HG03378 (cell line): ENCODE data around the gene METTL27.
"Not testable (repeated sequence)": the region's sequence is repeated elsewhere in the genome, so short reads cannot be mapped to it uniquely, and the experiment has no call there.

ENCODE experiments used
- ATAC-seq: cut with Tn5 transposase; IDR thresholded peaks from one replicate; pipeline ENCODE4 v1.9.1; 2021; ENCODE audit warnings: mild to moderate bottlenecking, moderate library complexity; ENCODE audit not compliant: unreplicated experiment

METTL27 gene

DNA sequence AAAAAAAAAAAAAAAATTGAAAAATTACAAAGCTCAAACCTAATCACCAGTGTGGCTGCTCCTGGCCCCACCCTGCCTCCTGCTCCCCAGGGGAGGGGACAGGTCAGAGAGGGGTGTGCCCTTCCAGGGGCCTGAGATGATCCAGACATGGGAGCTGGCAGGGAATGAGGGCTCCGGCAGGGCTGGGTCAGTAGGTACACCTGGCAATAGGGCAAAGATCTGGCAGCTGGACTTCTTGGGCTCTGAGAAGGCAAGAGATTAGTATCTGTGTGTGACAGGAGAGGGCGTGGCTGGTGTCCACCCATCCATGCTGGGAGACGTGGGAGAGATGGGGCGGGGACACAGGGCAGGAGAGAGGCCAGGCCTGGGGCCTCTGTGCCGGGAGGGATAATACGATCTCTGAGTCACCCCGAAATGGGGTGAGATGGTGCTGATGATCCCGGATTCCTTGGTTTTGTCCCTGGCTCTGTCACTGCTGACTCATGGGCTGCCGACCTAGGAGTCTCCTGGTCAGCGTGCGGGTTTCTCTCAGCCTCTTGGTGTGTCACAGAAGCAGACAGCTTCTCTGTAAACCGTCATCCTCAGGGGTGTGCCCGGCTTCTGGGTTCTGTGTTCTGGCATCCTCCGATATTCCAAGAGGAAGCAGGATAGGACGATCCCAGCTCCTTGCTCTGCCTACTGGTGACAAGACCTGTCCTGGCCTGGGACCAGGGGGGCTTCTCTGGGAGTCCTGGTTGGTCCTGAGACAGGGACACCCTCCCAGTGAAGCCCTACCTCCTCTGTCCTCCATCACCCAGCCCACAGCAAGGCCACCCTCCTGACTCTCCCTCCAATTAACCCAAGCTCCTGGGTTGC is 19.8 kb downstream of the METTL27 start:
- ATAC-seq: no peak

DNA sequence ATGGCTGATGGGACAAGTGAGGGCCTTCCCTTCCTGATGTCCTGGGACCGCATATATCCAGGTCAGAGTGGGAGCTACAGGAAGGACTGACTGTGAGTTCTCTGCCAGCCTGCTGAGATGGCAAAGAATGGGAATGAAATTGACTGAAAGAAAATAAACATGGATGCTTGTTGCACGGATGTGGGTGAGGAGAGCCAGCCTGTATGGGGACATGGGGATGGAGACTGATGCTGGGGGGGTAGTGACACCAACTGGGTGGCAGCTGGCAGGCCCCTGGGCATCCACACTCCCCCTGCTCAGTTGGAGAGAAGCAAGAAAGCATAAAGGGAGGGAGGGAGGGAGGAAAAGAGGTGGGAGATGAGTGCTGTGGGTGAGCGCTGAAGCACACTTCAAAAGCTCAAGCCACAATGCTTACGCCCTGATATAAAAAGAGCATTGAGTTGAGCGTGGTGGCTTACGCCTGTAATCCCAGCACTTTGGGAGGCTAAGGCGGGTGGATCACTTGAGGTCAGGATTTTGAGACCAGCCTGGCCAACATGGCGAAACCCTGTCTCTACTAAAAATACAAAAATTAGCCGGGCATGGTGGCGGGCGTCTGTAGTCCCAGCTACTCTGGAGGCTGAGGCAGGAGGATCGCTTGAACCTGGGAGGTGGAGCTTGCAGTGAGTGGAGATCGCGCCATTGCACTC is 20.6 kb downstream of the METTL27 start:
- not testable (repeated sequence) for ATAC-seq

DNA sequence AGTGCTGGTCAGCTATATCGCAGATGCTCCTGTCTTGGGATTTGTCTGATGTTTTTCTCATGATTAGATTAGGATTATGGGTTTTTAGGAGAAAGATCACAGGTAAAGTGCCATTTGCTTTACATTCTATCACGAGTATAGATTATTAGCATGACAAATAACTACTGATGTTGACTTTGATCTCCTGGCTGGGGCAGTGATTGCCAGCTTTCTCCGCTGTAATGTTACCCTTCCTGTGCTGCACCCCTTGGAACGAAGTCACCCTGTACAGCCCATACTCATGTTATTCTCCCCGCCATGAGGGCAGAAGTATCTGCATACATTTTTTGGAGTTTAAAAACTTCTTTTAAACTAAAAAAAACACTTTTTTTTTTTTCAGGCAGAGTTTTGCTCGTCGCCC is 22.3 kb downstream of the METTL27 start:
- ATAC-seq: no peak

DNA sequence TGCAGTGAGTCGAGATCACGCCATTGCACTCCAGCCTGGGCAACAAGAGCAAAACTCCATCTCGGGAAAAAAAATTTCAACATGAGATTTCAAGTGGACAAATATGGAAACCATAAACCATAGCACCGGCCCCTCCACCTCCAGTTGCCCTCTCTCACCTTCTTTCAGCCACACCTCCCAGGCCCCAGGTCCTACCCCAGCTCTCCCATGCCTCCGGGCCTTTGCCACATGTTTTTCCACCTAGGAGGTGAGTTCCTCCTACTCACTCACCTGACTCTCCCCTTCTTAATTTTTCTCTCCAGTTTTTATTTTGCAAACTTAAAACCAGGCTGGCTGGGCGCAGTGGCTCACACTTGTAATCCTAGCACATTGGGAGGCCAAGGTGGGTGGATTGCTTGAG is 25.2 kb downstream of the METTL27 start:
- no peak for ATAC-seq

DNA sequence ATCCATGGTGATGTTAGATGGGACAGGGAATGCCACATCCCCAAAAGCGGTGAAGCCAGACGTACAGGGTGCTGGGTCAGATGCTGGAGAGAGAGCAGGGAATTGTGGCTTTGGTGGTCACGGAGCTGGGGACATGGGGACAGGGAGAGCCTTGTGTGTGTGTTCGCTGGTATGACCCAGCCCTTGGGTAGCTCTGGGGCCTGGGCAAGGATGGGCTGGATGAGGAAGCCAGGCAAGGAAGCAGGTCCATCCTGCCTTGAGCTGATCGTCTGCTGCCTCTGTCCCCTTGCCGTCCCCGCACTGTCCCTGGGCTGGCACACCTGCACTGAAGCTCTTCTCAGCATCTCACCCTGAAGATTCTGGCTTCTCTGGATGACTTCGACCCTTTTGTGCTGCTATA is 26.9 kb downstream of the METTL27 start:
- ATAC-seq: no peak

DNA sequence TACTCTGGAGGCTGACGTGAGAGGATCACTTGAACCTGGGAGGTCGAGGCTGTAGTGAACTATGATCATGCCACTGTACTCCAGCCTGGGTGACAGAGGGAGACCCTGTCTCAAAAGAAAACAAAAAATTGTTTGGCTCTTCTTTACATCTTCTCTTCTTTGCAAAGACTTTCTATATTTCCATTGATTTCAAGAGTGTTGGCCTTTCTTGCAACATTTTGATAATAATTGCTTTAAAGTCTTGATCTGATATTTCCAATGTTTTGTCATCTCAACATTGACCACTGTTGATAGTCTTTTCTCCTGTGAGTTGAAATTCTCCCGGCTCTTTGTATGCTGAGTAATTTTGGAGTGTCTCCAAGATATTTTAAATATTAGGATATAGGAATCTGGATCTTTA is 29.3 kb downstream of the METTL27 start:
- ATAC-seq: no peak

DNA sequence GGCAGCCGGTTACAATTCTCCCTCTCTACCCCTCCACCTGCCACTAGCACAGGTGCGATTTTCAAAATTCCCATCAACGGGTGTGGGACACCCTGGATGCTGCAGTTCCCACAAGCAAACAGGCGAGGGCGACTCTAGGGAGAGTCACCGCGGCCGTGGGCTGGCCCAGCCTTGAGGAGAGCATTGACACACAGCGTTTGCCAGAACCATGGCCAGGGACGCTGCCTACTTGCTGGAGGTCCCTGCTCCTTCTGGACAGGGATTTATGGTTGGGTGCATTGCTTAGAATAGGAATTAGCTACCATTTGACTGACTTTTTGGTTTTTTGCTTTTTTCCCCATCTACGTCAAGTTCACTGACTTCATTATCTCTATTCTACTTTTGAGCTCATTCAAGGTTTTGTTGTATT is 30.6 kb downstream of the METTL27 start:
- no peak for ATAC-seq

DNA sequence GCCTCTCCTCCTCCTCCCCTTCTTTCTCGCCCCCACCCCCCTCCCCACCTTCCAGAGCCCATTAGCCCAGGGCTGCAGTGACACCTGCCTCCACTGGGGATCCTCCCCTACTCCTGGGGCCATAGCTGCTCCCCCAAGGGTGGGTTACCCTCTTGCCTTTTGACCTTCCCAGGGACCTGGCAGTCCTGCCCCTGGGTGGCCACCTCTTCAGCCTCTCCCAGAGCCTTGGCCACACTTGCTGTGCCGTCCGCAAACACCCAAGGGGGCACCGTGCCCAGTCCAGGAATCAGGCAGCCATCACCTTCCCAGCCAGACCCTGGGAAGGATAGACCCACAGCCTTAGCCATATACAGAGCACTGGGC is 31.3 kb downstream of the METTL27 start:
- no peak for ATAC-seq

DNA sequence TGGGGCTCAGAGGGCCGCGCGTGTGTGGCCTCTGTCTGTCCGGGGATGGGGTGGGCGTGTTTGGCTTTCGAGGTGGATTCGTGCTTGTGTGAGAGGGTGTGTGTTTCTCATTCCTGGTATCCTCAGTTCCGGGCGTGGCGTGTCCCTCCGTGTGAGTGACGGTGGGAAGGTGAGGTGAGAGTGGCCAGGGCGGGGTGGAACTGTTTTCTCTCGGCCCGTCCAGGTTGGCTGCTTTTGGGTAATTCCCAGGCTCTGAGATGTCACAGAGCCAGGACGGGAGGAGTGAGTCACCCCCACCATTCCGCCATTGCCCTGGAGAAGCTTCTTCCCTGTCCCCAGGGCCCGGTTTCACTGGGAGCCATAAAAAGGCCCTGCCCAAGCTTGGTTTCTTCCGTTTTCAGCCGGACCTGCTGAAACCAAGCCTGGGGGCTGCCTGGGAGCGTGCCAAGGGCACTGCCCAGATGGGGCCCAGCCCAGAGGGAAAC is 32.8 kb downstream of the METTL27 start:
- ATAC-seq: no peak

DNA sequence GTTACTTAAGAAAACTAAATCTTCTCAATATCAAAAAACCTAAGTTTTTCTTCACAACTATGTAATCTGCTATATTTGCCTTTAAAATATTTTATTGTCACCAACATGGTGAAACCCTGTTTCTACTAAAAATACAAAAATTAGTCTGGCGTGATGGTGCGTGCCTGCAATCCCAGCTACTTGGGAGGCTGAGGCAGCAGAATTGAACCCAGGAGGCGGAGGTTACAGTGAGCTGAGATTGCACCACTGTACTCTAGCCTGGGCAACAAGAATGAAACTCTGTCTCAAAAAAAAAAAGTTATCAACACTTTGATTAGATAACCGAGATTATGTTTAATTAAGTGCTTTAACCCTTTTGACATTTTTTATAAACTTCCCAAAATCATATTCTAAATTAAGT is 39.9 kb downstream of the METTL27 start:
- ATAC-seq: no peak

DNA sequence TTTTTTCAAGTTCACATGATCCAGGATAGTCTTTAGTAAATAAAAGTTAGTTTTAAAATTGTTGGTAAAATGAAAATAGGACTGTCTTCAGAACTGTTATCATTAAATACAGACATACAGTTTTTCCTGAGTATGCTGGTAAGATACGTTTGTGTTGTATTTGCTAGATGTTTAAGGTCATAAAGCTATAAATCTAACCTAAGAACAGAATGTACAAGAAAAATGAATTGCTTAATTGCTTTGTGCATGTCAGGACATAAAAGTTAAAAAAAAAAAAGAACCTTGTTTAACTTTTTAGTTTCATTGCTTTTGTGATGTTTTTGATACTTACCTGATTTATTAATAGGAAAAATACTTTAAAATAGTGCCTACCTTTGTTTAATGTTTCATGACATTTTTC is 40.7 kb downstream of the METTL27 start:
- ATAC-seq: no peak

DNA sequence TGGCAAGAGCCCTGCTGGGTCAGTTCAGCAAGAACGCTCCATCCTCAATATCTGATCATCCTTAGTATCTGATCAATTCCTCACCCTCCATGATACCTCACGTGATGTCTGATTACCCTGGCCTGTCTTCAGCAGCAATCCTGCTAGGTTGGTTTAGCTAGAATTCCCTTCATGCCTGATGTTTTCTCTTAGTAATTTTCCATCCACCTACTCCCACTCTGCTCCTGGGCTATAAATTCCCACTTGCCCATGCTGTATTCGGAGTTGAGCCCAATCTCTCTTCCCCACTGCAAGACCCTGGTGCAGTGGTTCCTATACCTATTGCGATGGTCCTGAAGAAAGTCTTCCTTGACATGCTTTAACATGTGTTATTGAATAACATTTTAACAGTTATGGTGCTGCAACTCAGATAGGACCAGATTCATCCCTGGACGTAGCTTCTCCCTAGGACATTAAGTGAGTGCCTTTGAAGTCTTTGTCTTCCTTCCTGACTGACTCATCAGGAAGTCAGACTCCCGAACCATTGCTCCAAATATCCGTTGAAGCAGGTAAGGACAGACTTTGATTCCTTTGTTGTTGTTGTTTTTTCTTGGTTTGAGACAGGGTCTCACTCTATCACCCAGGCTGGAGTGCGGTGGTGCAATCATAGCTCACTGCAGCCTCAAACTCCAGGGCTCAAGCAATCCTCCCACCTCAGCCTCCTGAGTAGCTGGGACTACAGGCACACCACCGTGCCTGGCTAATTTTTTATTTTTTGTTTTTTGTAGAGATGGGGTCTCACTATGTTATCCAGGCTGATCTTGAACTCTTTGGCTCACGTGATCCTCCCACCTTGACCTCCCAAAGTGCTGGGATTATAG is 42.8 kb downstream of the METTL27 start:
- no peak for ATAC-seq

DNA sequence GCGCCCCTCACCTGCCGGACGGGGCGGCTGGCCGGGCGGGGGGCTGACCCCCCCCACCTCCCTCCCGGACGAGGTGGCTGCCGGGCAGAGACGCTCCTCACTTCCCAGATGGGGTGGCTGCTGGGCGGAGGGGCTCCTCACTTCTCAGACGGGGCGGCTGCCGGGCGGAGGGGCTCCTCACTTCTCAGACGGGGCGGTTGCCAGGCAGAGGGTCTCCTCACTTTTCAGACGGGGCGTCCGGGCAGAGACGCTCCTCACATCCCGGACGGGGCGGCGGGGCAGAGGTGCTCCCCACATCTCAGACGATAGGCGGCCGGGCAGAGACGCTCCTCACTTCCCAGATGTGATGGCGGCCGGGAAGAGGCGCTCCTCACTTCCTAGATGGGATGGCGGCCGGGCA is 45.1 kb downstream of the METTL27 start:
- ATAC-seq: not testable (repeated sequence)

DNA sequence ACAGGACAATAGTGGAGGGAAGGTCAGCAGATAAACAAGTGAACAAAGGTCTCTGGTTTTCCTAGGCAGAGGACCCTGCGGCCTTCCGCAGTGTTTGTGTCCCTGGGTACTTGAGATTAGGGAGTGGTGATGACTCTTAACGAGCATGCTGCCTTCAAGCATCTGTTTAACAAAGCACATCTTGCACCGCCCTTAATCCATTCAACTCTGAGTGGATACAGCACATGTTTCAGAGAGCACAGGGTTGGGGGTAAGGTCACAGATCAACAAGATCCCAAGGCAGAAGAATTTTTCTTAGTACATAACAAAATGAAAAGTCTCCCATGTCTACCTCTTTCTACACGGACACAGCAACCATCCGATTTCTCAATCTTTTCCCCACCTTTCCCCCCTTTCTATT is 45.7 kb downstream of the METTL27 start:
- ATAC-seq: not testable (repeated sequence)

DNA sequence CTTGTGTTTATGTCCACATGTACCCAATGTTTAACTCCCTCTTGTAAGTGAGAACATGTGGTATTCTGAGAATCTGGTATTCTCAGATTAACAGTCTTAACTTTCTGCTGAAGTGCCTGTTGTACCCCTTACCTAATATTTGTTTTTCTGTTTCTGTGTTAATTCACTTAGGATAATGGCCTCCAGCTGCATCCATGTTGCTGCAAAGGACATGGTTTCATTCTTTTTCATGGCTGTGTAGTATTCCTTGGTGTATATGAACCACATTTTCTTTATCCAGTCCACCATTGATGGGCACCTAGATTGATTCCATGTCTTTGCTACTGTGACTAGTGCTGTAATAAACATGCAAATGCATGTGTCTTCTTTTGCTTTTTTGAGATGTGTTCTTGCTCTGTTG is 47.1 kb downstream of the METTL27 start:
- ATAC-seq: not testable (repeated sequence)

DNA sequence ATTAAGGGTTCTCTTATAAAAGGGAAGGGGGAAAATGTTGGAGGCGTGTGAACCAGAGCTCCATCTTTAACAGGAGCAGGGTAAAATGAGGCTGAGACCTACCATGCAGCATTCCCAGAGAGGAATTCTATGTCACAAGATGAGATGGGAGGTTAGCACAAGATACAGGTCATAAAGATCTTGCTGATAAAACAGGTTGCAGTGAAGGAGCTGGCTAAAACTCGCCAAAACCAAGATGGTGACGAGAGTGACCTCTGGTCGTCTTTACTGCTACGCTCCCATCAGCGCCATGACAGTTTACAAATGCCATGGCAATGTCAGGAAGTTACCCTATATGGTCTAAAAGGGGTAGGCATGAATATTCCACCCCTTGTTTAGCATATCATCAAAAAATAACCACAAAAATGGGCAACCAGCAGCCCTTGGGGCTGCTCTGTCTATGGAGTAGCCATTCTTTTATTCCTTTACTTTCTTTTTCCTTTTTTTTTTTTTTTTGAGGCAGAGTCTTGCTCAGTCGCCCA is 51.1 kb downstream of the METTL27 start:
- ATAC-seq: not testable (repeated sequence)

DNA sequence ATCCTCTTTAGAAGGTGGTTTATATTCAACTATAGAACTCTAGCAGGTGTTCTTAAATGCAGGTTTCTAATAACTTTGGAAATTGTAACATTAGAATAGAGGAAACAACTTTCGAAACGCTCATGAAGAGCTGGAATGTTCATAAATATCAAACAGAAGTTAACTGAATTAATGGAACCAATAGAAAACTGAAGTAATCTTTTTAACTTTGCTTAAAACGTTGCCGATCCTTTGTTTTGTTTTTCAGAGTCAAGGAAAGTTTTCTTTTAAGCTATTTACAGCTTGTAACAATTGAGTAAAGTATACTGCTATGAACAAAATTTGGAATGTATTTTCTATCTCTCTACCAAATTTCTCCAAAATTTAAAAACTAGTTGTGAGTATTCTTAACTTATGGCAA is 53.3 kb downstream of the METTL27 start:
- ATAC-seq: no peak

DNA sequence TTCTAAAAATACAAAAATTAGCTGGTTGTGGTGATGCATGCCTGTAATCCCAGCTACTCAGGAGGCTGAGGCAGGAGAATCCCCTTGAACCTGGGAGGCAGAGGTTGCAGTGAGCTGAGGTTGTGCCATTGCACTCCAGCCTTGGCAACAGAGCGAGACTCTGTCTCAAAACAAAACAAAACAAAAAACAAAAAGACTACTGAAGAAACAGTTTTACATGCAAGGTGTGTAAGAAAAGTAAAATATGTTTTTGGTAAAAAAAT is 54.6 kb downstream of the METTL27 start:
- not testable (repeated sequence) for ATAC-seq

DNA sequence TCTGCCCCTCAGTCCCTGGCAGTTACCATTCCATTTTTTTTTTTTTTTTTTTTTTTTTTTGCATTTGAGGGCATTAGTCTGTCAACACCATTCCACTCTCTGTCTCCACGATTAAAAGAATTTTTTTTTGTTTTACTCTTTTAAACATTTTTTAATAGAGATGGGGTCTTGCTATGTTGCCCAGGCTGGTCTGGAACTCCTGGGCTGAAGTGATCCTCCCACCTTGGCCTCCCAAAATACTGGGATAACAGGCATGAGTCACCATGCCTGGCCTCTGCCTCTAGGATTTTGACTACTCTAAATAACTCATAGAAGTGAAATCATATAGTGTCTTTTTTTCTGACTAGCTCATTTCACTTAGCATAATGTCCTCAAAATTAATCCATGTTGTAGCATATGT is 55.7 kb downstream of the METTL27 start:
- ATAC-seq: no peak
